Gastrocnemius medialis (tissue), 4 donors: ENCODE data around the gene SMARCC1.

ENCODE experiments used
- POLR2A ChIP-seq, 2 donors: fragments of 450-650 bp; IDR thresholded peaks; one replicate each; pipeline ENCODE4 v1.6.1; 2017; ENCODE audit warnings: antibody characterized with exemption in 2 of 2, mild to moderate bottlenecking in 2 of 2, moderate library complexity in 2 of 2
- TF ChIP-seq, protein P1 (sequence below), 5 experiments: fragments of 450-650 bp in 3 of 5; fragments of 200-600 bp in 2 of 5; sonication (generic) in 2 of 5; IDR thresholded peaks in 4 of 5; conservative IDR thresholded peaks in 1 of 5; 1 replicate in 4 of 5; 2 replicates in 1 of 5; pipeline ENCODE4 v1.5.1; 2016 to 2019; ENCODE audit warnings: antibody characterized with exemption in 5 of 5, mild to moderate bottlenecking in 3 of 5, moderate library complexity in 3 of 5

DNA sequence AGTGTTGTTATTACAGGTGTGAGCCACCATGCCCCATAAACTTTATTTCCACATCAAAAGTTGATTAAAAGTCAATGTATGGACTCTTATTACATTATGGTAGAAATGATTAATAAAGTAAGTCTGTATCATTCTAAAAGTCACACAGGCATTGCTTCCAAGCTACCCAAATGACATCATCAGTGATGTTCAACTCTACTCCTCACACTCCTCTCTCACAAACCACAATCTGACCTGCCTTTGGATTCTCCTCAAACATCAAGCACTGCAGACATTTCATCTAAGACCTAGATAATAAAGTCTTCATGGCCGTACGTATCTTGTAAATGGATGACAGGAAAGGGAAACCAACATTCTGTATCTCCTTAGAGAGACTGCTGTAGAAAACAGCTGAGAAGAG lies 68.0 kb downstream of the SMARCC1 start:
- TF ChIP-seq, protein P1, sequence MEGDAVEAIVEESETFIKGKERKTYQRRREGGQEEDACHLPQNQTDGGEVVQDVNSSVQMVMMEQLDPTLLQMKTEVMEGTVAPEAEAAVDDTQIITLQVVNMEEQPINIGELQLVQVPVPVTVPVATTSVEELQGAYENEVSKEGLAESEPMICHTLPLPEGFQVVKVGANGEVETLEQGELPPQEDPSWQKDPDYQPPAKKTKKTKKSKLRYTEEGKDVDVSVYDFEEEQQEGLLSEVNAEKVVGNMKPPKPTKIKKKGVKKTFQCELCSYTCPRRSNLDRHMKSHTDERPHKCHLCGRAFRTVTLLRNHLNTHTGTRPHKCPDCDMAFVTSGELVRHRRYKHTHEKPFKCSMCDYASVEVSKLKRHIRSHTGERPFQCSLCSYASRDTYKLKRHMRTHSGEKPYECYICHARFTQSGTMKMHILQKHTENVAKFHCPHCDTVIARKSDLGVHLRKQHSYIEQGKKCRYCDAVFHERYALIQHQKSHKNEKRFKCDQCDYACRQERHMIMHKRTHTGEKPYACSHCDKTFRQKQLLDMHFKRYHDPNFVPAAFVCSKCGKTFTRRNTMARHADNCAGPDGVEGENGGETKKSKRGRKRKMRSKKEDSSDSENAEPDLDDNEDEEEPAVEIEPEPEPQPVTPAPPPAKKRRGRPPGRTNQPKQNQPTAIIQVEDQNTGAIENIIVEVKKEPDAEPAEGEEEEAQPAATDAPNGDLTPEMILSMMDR (IDR thresholded peaks at IDR 0.05 in 4 of 5, conservative IDR thresholded peaks at IDR 0.05 in 1 of 5): no peak
- TF ChIP-seq POLR2A (IDR thresholded peaks at IDR 0.05): no peak
